Measurements from ENCODE around the gene C1RL. TPM values are rescaled to one million over a fixed set of nuclear protein-coding genes. Genes with fewer than 3 reads are reported as not detected.

The C1RL gene
- total RNA-seq, 1 experiment from 2014 or later, result 72.9 TPM

- Histone ChIP-seq H3K9me2 (ENCODE audit: insufficient read depth) (no peaks in the 10 kb centered on the region), H3K4me3 (no peak overlapping the region), H3K4me2 (no peak overlapping the region), H3F3A (ENCODE audit: insufficient read depth, low read depth) (peaks cover 21% of the 10 kb centered on the region), H3K36me3 (ENCODE audit: low read depth) (no peaks in the 10 kb centered on the region), H3K27me3 (ENCODE audit: insufficient read depth, low read depth) (no peaks in the 10 kb centered on the region), H4K20me1 (ENCODE audit: insufficient read depth) (no peaks in the 10 kb centered on the region), H3K9me3 (ENCODE audit: insufficient read depth, low read depth) (no peaks in the 10 kb centered on the region), H3K27ac (no peak overlapping the region), H3K4me1 (replicated peaks; ENCODE audit: insufficient read depth) (peaks cover 19% of the 10 kb centered on the region), H2AFZ (no peak overlapping the region), H3K79me2 (ENCODE audit: low read depth) (no peaks in the 10 kb centered on the region)
- no TSS peak for BruUV-seq (replicated peaks)
- POLR2A ChIA-PET (ENCODE audit: unreplicated experiment), result no interaction called here
- intact Hi-C loops (cut with micrococcal nuclease; ENCODE audit: unreplicated experiment), result no loop called here
- no peak for DNase-seq
- no peak for TF ChIP-seq EZH2 (IDR thresholded peaks at IDR 0.05; ENCODE audit: low read depth)
- no peak for TF ChIP-seq CTCF (conservative IDR thresholded peaks at IDR 0.05)
- CTCF ChIA-PET, result no interaction called here
These were observed 32.5 kb downstream of the C1RL start for GRCh38 chr12:7076493-7076892.

- CTCF ChIA-PET, result no interaction called here
- no peak overlapping the region for H3K4me3 ChIP-seq
- H4K20me1 ChIP-seq (ENCODE audit: insufficient read depth), result no peaks in the 10 kb centered on the region
- no peak overlapping the region for H2AFZ ChIP-seq
- intact Hi-C loops (cut with micrococcal nuclease; ENCODE audit: unreplicated experiment), result no loop called here
- no peak overlapping the region for H3K4me2 ChIP-seq
- POLR2A ChIA-PET (ENCODE audit: unreplicated experiment), result no interaction called here
- no peaks in the 10 kb centered on the region for H3K27me3 ChIP-seq (ENCODE audit: insufficient read depth, low read depth)
- H3K79me2 ChIP-seq (ENCODE audit: low read depth), result no peaks in the 10 kb centered on the region
- TF ChIP-seq EZH2 (IDR thresholded peaks at IDR 0.05; ENCODE audit: low read depth) (no peak), CTCF (conservative IDR thresholded peaks at IDR 0.05) (no peak)
- BruUV-seq (replicated peaks), result no TSS peak
- no peaks in the 10 kb centered on the region for H3K36me3 ChIP-seq (ENCODE audit: low read depth)
- H3K4me1 ChIP-seq (replicated peaks; ENCODE audit: insufficient read depth), result peaks cover 19% of the 10 kb centered on the region
- no peaks in the 10 kb centered on the region for H3K9me2 ChIP-seq (ENCODE audit: insufficient read depth)
- H3K9me3 ChIP-seq (ENCODE audit: insufficient read depth, low read depth), result no peaks in the 10 kb centered on the region
- peaks cover 21% of the 10 kb centered on the region for H3F3A ChIP-seq (ENCODE audit: insufficient read depth, low read depth)
- no peak overlapping the region for H3K27ac ChIP-seq
- no peak for DNase-seq
These were observed 33.1 kb downstream of the C1RL start for GRCh38 chr12:7075939-7076338.

GRCh38 chr12:7075518-7075917 is 33.5 kb downstream of the C1RL start:
- peaks cover 18% of the 10 kb centered on the region for H3K4me1 ChIP-seq (replicated peaks; ENCODE audit: insufficient read depth)
- no peak overlapping the region for H3K27ac ChIP-seq
- no TSS peak for BruUV-seq (replicated peaks)
- TF ChIP-seq CTCF (conservative IDR thresholded peaks at IDR 0.05) (no peak), EZH2 (IDR thresholded peaks at IDR 0.05; ENCODE audit: low read depth) (no peak)
- H3K4me2 ChIP-seq, result no peak overlapping the region
- no peaks in the 10 kb centered on the region for H3K27me3 ChIP-seq (ENCODE audit: insufficient read depth, low read depth)
- no peaks in the 10 kb centered on the region for H3K36me3 ChIP-seq (ENCODE audit: low read depth)
- intact Hi-C loops (cut with micrococcal nuclease; ENCODE audit: unreplicated experiment), result no loop called here
- peaks cover 20% of the 10 kb centered on the region for H3F3A ChIP-seq (ENCODE audit: insufficient read depth, low read depth)
- DNase-seq, result no peak
- no peaks in the 10 kb centered on the region for H3K9me3 ChIP-seq (ENCODE audit: insufficient read depth, low read depth)
- POLR2A ChIA-PET (ENCODE audit: unreplicated experiment), result no interaction called here
- no peaks in the 10 kb centered on the region for H3K79me2 ChIP-seq (ENCODE audit: low read depth)
- no peaks in the 10 kb centered on the region for H3K9me2 ChIP-seq (ENCODE audit: insufficient read depth)
- no peak overlapping the region for H2AFZ ChIP-seq
- no peaks in the 10 kb centered on the region for H4K20me1 ChIP-seq (ENCODE audit: insufficient read depth)
- no peak overlapping the region for H3K4me3 ChIP-seq
- CTCF ChIA-PET, result no interaction called here

Measured in PC-9 (cell line).